Sigmoid colon (tissue), 3 donors: Measurements from ENCODE around the gene CTNNB1.

Experiments
- POLR2A ChIP-seq, 2 donors: fragments of 450-650 bp; IDR thresholded peaks; one replicate each; pipeline ENCODE4 v1.6.1; 2016; ENCODE audit warnings: antibody characterized with exemption in 2 of 2, mild to moderate bottlenecking in 2 of 2, moderate library complexity in 2 of 2
- TF ChIP-seq, protein P1 (sequence below), 4 experiments: fragments of 450-650 bp in 3 of 4; fragments of 200-600 bp in 1 of 4; IDR thresholded peaks; one replicate each; pipeline ENCODE4 v1.5.1; 2016 to 2019; ENCODE audit warnings: antibody characterized with exemption in 4 of 4, mild to moderate bottlenecking in 3 of 4, moderate library complexity in 2 of 4

DNA sequence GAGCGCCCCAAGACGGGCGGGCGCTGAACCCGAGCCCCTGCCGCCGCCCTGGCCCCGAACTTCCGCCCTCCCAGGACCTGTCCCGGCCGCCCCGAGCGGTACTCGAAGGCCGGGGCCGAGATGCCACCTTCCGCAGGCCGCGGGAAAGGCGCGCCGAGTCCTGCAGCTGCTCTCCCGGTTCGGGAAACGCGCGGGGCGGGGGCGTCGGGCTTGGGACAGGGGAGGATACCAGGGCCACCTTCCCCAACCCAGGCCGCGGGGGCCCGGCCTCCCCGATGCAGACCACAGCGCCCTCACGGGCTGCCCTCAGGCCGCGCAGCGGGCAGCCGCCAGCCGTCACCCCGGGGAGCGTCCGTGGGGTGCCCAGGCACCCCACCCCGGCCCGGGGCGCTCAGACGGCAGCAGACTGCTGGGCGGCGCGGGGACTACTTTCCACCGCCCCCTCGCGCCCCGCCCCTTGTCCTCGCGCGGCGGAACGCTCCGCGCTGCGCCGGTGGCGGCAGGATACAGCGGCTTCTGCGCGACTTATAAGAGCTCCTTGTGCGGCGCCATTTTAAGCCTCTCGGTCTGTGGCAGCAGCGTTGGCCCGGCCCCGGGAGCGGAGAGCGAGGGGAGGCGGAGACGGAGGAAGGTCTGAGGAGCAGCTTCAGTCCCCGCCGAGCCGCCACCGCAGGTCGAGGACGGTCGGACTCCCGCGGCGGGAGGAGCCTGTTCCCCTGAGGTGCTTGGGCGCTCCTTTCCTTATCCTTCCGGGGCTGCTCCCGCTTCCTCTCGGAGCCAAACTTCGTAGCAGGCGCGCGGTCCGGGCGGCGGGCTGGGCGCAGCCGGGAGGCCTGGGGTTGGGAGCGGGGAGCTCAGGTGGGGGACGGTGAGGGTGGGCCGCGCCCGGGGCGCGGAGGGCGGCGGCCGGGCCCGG is at the start of gene CTNNB1:
- TF ChIP-seq, protein P1, sequence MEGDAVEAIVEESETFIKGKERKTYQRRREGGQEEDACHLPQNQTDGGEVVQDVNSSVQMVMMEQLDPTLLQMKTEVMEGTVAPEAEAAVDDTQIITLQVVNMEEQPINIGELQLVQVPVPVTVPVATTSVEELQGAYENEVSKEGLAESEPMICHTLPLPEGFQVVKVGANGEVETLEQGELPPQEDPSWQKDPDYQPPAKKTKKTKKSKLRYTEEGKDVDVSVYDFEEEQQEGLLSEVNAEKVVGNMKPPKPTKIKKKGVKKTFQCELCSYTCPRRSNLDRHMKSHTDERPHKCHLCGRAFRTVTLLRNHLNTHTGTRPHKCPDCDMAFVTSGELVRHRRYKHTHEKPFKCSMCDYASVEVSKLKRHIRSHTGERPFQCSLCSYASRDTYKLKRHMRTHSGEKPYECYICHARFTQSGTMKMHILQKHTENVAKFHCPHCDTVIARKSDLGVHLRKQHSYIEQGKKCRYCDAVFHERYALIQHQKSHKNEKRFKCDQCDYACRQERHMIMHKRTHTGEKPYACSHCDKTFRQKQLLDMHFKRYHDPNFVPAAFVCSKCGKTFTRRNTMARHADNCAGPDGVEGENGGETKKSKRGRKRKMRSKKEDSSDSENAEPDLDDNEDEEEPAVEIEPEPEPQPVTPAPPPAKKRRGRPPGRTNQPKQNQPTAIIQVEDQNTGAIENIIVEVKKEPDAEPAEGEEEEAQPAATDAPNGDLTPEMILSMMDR (IDR thresholded peaks at IDR 0.05): peak in 1 of 4 experiments; percentile 9
- TF ChIP-seq POLR2A (IDR thresholded peaks at IDR 0.05): peak; percentile 98
